B cell (primary cell): ENCODE data around the gene TBC1D22A. TPM values are rescaled to one million over a fixed set of nuclear protein-coding genes. Genes with fewer than 3 reads are reported as not detected.

Experiments used
- ATAC-seq: fragments of 200-7000 bp; cut with Tn5 transposase; one replicate; pipeline ENCODE4 v1.10.0; 2021; ENCODE audit warnings: low read depth, mild to moderate bottlenecking, moderate number of reproducible peaks, moderate library complexity
- CTCF ChIA-PET: fragments of 350-600 bp; sonication (Branson Sonifier 250); formaldehyde crosslinking; loops from one replicate; lab custom pipeline; 2021; ENCODE audit warnings: antibody characterized with exemption, inconsistent platforms; lab: Charles Lee
- POLR2A ChIA-PET: fragments of 350-600 bp; sonication (Branson Sonifier 250); formaldehyde crosslinking; loops from one replicate; lab custom pipeline; 2021; ENCODE audit warnings: antibody characterized with exemption; lab: Charles Lee
- DNase-seq: peaks from one replicate; pipeline ENCODE4 v3.0.0; 2013
- H2AFZ ChIP-seq: 2 replicates; pipeline ENCODE4 v1.6.1; 2012; ENCODE audit warnings: mild to moderate bottlenecking, low read depth, low read length; ENCODE audit not compliant: insufficient read depth, poor library complexity, severe bottlenecking
- H3K27ac ChIP-seq, 2 donors: 1 replicate in 1 of 2; 2 replicates in 1 of 2; pipeline ENCODE4 v1.5.1; 2012 to 2013; ENCODE audit warnings: low read length in 2 of 2, mild to moderate bottlenecking in 2 of 2, moderate library complexity in 1 of 2
- H3K27me3 ChIP-seq, 4 experiments: fragments of 200-600 bp in 1 of 4; sonication (generic) in 1 of 4; replicated peaks in 1 of 4; 1 replicate in 2 of 4; 2 replicates in 2 of 4; pipeline versions ENCODE4 v1.6.1 to v1.7.0; 2013 to 2016; ENCODE audit warnings: low read length in 3 of 4, mild to moderate bottlenecking in 2 of 4, mixed read lengths in 1 of 4, moderate library complexity in 1 of 4; ENCODE audit not compliant: insufficient read depth in 4 of 4, control insufficient read depth in 3 of 4; ENCODE audit errors: control extremely low read depth in 1 of 4
- H3K36me3 ChIP-seq, 2 experiments: replicated peaks in 1 of 2; 1 replicate in 1 of 2; 2 replicates in 1 of 2; pipeline versions ENCODE4 v1.6.1 to v1.7.1; 2013; ENCODE audit warnings: low read length in 1 of 2; ENCODE audit not compliant: insufficient read depth in 2 of 2, control insufficient read depth in 1 of 2; ENCODE audit errors: control extremely low read depth in 1 of 2, extremely low read depth in 1 of 2
- H3K4me1 ChIP-seq, 2 donors: fragments of 200-600 bp in 1 of 2; sonication (generic) in 1 of 2; 1 replicate in 1 of 2; 2 replicates in 1 of 2; pipeline versions ENCODE4 v1.5.1 to v1.6.1; 2013 to 2017; ENCODE audit warnings: low read length in 2 of 2; ENCODE audit not compliant: control insufficient read depth in 2 of 2, insufficient read depth in 2 of 2
- H3K4me2 ChIP-seq: replicated peaks from 2 replicates; pipeline ENCODE3; 2012; ENCODE audit warnings: mild to moderate bottlenecking, low read depth, low read length; ENCODE audit not compliant: poor library complexity, severe bottlenecking
- H3K4me3 ChIP-seq, 5 experiments: fragments of 200-600 bp in 1 of 5; sonication (generic) in 1 of 5; 1 replicate in 3 of 5; 2 replicates in 2 of 5; pipeline versions ENCODE4 v1.5.1 to v1.7.0; 2011 to 2016; ENCODE audit warnings: low read length in 4 of 5, mild to moderate bottlenecking in 4 of 5, low read depth in 2 of 5, control low read depth in 1 of 5, moderate library complexity in 1 of 5; ENCODE audit not compliant: insufficient read depth in 1 of 5; ENCODE audit errors: control extremely low read depth in 1 of 5, extremely low read depth in 1 of 5
- H3K79me2 ChIP-seq: fragments of 200-600 bp; sonication (generic); one replicate; pipeline ENCODE4 v1.6.0; 2016; ENCODE audit warnings: low read length; ENCODE audit not compliant: control insufficient read depth, insufficient read depth
- H3K9ac ChIP-seq: fragments of 200-600 bp; sonication (generic); 2 replicates; pipeline ENCODE4 v1.6.1; 2017; ENCODE audit warnings: mild to moderate bottlenecking, low read length, moderate library complexity
- H3K9me3 ChIP-seq, 3 donors: one replicate each; pipeline versions ENCODE4 v1.6.1 to v1.7.1; 2013; ENCODE audit warnings: low read length in 2 of 3; ENCODE audit not compliant: control insufficient read depth in 2 of 3, insufficient read depth in 1 of 3; ENCODE audit errors: control extremely low read depth in 1 of 3
- H4K20me1 ChIP-seq: 2 replicates; pipeline ENCODE4 v1.6.0; 2012; ENCODE audit warnings: mild to moderate bottlenecking, low read length; ENCODE audit not compliant: insufficient read depth, control insufficient read depth, poor library complexity, severe bottlenecking
- H3K27ac Mint-ChIP-seq: one replicate; pipeline ENCODE4 v1.8.0; 2021; ENCODE audit warnings: mixed read lengths
- H3K27me3 Mint-ChIP-seq: one replicate; pipeline ENCODE4 v1.8.0; 2021; ENCODE audit warnings: mixed read lengths
- H3K4me1 Mint-ChIP-seq: one replicate; pipeline ENCODE4 v1.8.0; 2021; ENCODE audit warnings: mixed read lengths
- H3K4me3 Mint-ChIP-seq: one replicate; pipeline ENCODE4 v1.8.0; 2021; ENCODE audit warnings: mixed read lengths
- H3K9me3 Mint-ChIP-seq: one replicate; pipeline ENCODE4 v1.8.0; 2022; ENCODE audit warnings: mixed read lengths; ENCODE audit not compliant: insufficient read depth
- CTCF ChIP-seq: fragments of 200-600 bp; IDR thresholded peaks from one replicate; pipeline ENCODE4 v1.8.0; 2022; ENCODE audit warnings: antibody characterized with exemption, mild to moderate bottlenecking
- EZH2 ChIP-seq: IDR thresholded peaks from 2 replicates; pipeline ENCODE4 v1.6.1; 2012; ENCODE audit warnings: borderline replicate concordance, low read depth, mild to moderate bottlenecking, moderate library complexity, low read length; ENCODE audit not compliant: insufficient read depth, poor library complexity, severe bottlenecking
- WGBS: methylation state at CpG from one replicate; pipeline ENCODE4 v1.1.5; 2013; ENCODE audit warnings: missing lambda C conversion rate; ENCODE audit not compliant: insufficient coverage; 5-methylcytosine and 5-hydroxymethylcytosine counted together
- intact Hi-C: fragments of 100-400 bp; cut with micrococcal nuclease; formaldehyde crosslinking; loops from one replicate; pipeline ENCODE4 v1.10.0; 2022
- polyA plus RNA-seq: library from polyadenylated mRNA; depleted of rRNA; stranded (reverse); fragments of >200 nt; gene quantifications from 2 replicates; pipeline ENCODE4 v1.2.3, GENCODE V29; 2012
- total RNA-seq, 2 donors: library from RNA; stranded (reverse); fragments of 120-200 nt in 1 of 2; gene quantifications; 1 replicate in 1 of 2; 2 replicates in 1 of 2; pipeline versions ENCODE4 v1.2.3 to v1.2.4, GENCODE V29; 2013 to 2022

TBC1D22A gene
- total and polyA plus RNA-seq, 2 donors (not counting 1 experiment from before 2014, with no cell fraction given), result 73.8 to 128 TPM

GRCh38 chr22:46953968-46954765 is 191.7 kb downstream of the TBC1D22A start:
- Histone ChIP-seq H3K9ac (no peak overlapping the region), H3K36me3 (peaks cover 1 to 64% of the 10 kb centered on the region in 2 experiments), H3K9me3 (no peaks in the 10 kb centered on the region), H3K4me3 (no peak overlapping the region), H3K4me2 (no peak overlapping the region), H4K20me1 (peaks cover 99% of the 10 kb centered on the region), H3K4me1 (no peaks in the 10 kb centered on the region), H3K27ac (no peak overlapping the region), H3K27me3 (no peaks in the 10 kb centered on the region), H2AFZ (no peak overlapping the region), H3K79me2 (peaks cover 91% of the 10 kb centered on the region)
- DNase-seq (no peak), ATAC-seq (no peak)
- ChIA-PET POLR2A (no interaction called here), CTCF (no interaction called here)
- over 99% methylated on average over 11 of the region's 18 CpGs for WGBS
- Mint-ChIP-seq H3K9me3 (no peaks in the 10 kb centered on the region), H3K4me3 (no peak overlapping the region), H3K4me1 (peaks cover 3% of the 10 kb centered on the region), H3K27ac (peak overlapping the region; percentile 3), H3K27me3 (no peaks in the 10 kb centered on the region)
- intact Hi-C loops, result no loop called here
- TF ChIP-seq CTCF, result no peak
- no peak for TF ChIP-seq EZH2

GRCh38 chr22:46954781-46955180 is 192.3 kb downstream of the TBC1D22A start:
- ChIA-PET POLR2A (no interaction called here), CTCF (no interaction called here)
- no peaks in the 10 kb centered on the region for H3K9me3 ChIP-seq
- H3K4me3 ChIP-seq, result no peak overlapping the region
- peaks cover 1 to 63% of the 10 kb centered on the region in 2 experiments for H3K36me3 ChIP-seq
- H3K4me3 Mint-ChIP-seq, result no peak overlapping the region
- no peak for DNase-seq
- WGBS, result no CpG with 5 or more reads among the region's 7 CpGs
- peaks cover 99% of the 10 kb centered on the region for H4K20me1 ChIP-seq
- no peak overlapping the region for H3K27ac Mint-ChIP-seq
- H3K27me3 Mint-ChIP-seq, result no peaks in the 10 kb centered on the region
- H3K27me3 ChIP-seq, result no peaks in the 10 kb centered on the region
- ATAC-seq, result no peak
- no peak for TF ChIP-seq EZH2
- no peak for TF ChIP-seq CTCF
- H3K4me1 Mint-ChIP-seq, result peaks cover 3% of the 10 kb centered on the region
- H3K4me1 ChIP-seq, result no peaks in the 10 kb centered on the region
- H3K4me2 ChIP-seq, result no peak overlapping the region
- H3K79me2 ChIP-seq, result peaks cover 91% of the 10 kb centered on the region
- H2AFZ ChIP-seq, result no peak overlapping the region
- no peak overlapping the region for H3K27ac ChIP-seq
- no peak overlapping the region for H3K9ac ChIP-seq
- intact Hi-C loops, result no loop called here
- H3K9me3 Mint-ChIP-seq, result no peaks in the 10 kb centered on the region
